Hepatic stellate cell (primary cell): ENCODE measurements around the gene ARHGAP35.
"Not testable (repeated sequence)": the region's sequence is repeated elsewhere in the genome, so short reads cannot be mapped to it uniquely, and the experiment has no call there.

ENCODE experiments used
- DNase-seq: peaks from one replicate; pipeline ENCODE4 v3.0.0; 2011; ENCODE audit warnings: low spot score

Gene ARHGAP35

DNA sequence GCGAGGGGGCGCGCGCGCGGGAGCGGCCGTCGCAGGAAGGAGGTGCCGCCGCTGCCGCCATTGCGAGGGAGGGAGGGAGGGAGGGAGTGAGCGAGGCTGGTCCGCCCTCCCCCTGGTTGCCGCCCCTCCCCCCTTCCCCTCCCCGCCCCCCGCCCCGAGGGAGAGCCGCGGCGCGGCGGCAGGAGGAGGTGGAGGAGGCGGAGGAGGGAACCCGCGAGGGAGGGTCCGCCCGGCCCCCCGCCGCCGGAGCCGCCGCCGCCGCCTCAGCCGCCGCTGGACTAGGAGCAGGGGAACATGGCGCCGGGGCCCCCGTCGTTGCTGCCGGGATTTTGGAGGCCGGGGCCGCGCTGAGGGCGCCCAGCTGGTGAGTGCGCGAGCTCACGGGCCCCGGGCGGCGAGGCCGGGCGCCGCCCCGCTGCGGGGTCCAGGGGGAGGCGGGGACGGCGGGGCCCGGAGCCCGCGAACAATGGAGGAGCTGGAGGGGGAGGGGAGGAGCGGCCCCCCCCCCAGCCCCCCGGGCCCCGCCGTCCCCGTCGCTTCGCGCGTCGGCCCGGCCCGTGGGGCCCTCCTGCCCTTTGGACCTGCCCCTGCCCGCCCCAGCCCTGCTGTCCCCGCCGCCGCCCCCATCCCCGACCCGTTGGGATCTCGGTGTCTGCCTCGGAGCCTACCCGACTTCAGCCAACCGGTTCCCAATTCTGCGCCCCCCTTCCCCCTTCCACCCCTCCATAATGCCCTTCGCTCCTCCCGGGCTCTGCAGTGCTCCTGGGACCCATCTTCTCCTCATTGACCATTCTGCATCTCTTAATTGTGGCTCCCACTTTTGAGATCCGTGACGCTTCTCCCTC is at the start of gene ARHGAP35:
Gene ARHGAP35, plus strand, starts transcription at position 152 of the 845 bp plus-strand sequence. CDS start 57,679 bp downstream, outside the sequence.
- DNase-seq = peak; percentile 87

DNA sequence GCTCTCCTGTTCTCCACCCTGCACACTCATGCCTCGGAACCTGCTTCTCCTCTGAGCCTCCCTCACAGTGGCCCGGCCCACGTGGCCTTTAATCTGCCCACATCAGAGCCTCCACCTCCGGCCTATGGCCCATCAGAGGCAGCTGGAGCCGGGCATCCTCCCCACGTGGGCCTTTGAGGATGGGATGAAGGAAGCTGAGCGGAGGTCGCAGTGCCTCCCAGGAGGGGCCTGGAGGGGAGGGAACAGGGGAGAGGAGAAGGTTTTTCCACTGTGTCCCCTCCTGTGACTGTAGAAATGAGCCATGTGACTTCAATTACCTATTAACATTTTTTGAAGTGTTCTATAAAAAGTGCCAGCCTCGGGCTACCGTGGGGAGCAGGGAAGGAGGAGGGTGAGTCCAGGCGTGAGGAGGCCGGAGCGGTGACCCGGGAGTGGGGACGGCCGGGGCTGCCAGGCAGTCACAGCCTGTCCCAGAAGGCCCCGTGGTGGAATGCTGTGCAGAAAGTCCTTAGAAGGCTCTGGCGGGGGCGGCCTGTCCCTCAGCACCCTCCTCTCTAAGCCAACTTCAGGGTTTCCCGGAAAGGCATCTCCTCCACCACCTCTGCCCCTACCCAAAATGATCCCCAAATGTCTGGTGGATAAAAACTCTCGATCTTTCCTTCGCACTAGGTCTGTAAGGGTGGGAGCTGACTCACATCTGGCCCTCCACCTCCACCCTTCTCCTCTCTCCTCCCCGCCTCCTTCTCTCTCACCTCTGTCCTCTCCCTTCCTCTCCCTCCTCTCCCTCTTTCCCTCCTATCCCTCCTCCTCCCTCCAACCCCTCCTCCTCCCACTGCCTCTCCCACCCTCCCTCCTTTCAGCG is 47.6 kb upstream of the ARHGAP35 start:
- DNase-seq = no peak

- peak; percentile 47 for DNase-seq
Measured at GRCh38 chr19:46813839-46814358, 46.9 kb upstream of the ARHGAP35 start.

DNA sequence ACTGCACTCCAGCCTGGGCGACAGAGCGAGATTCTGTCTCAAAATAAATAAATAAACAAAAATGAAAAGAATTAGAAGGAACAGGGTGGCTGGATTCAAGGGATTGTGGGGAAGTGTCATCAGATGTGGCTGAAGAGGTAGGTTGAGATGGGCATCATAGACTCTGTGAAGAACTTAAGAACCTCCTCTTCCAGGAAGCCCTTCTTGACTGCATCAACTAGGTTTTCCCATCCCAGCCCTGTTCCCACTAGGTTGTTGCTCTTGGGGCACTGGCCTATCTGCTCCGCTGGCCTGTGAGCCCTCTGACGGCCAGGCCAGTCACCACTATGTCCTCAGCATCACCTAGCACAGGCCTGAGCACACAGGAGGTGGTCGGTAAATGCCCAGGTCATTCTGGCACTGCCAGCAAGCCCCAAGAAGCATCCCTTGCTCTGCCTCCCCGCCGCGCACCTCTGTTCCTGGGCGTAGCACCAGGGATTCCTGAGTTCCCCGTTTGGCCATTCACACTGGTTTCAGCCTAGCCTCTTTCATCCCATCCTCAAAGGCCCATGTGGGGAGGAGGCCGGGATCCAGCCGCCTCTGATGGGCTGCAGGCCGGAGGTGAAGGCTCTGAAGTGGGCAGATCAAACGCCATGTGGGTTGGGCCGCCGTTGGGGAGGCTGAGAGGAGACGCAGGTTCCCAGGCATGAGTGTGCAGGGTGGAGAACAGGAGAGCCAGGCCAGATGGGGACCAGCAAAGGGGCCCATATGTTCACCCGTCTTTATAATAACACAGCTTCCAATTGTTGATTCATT is 44.8 kb upstream of the ARHGAP35 start:
- no peak for DNase-seq

- DNase-seq = no peak
Measured at GRCh38 chr19:46818812-46819211, 42.0 kb upstream of the ARHGAP35 start.

- DNase-seq = no peak
Measured at GRCh38 chr19:46821512-46822409, 39.0 kb upstream of the ARHGAP35 start.

DNA sequence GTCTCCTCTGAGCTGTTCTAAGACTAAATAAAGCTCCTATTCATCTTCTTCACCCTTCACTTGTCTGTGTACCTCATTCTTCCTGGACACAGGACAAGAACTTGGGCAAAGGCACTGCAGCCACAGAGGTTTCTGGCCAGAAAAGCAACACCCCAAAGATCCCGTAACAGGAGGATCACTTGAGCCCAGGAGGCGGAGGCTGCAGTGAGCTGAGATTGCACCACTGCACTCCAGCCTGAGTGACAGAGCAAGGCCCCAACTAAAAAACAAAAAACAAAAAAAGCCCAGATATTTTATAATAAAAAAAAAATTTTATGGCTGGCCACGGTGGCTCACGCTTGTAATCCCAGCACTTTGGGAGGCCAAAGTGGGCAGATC is 38.4 kb upstream of the ARHGAP35 start:
- not testable (repeated sequence) for DNase-seq

DNA sequence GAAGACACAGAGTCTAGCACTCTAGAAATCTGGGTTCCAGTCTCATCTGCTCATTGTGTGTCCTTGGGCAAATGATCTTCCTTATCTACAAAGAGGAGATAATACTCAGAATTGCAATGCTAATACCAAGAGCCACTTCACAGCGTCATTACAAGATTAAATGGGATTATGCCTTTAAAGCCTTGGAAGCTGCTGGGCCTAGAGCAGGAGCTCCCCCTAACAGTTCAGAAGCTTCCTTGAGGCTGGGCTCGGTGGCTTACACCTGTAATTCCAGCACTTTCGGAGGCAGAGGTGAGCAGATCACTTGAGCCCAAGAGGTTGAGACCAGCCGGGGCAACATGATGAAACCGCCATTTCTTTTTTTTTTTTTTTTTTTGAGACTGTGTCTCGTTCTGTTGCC is 37.7 kb upstream of the ARHGAP35 start:
- no peak for DNase-seq

GRCh38 chr19:46824890-46825730 is 35.7 kb upstream of the ARHGAP35 start:
- DNase-seq = no peak

DNA sequence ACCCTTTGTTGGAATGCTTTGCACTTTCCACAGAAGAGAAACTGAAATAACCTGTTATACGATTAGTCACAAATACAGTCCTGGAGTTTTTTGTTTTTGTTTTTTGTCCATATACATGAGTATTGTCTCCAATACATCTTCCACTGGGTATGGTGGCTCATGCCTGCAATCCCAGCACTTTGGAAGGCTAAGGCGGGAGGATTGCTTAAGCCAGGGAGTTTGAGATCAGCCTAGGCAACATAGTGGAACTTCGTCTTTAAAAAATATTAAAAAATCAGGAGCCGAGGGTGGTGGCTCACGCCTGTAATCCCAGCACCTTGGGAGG is 35.1 kb upstream of the ARHGAP35 start:
- no peak for DNase-seq

DNA sequence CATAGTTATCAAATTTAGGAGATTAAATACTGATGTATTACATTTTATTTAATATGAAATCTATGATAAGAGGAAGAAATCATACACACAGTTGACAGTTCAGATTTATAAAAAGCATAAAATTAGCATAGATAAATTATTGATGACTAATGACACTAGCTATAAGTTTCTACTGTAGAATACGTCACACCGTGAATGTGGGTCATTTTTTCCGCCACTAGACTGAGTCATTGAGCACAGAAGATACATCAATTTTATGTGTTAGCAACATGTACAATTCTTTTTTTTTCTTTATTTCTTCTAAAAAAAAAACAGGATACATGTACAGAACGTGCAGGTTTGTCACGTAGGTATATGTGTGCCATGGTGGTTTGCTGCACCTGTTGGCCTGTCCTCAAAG is 32.3 kb upstream of the ARHGAP35 start:
- DNase-seq = no peak

DNA sequence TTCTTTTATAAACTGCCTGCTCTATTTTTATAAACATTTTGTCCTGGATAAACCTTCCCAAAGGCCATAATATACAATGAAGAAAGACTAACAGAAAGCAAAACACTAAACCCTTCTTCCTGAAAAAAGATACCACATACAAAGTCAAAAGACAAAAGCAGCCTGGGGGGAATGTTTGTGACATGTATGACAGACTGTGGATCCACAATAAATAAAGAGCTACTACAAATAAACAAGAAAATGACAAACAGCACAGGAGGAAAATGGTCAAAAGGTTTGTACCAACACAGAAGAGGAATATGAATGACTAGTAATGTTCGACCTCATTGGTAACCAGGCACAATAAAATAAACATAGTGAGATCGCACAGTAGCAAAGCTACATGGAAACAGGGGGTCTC is 29.9 kb upstream of the ARHGAP35 start:
- no peak for DNase-seq

- no peak for DNase-seq
Measured at GRCh38 chr19:46834121-46834520, 26.7 kb upstream of the ARHGAP35 start.

GRCh38 chr19:46834984-46835383 is 25.8 kb upstream of the ARHGAP35 start:
- DNase-seq = no peak

DNA sequence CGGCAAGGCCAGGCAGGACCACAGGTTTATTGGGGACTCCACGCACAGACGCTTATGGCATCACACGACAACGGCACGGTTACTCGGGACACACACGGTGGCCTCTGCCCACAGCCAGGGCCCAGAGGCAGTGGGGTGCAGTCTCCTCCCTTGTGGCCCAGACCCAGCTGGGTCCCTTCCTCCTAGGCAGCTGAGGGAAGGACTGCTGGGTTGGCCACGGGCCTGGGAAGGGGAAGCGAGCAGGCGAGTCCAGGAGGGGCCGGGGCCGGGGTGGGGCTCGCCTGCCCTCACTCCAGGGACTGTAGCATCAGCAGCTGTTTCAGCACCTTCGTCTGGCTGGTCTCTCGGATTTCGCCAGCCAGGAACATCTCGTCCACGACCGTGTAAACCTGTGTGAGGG is 22.6 kb upstream of the ARHGAP35 start:
- no peak for DNase-seq

DNA sequence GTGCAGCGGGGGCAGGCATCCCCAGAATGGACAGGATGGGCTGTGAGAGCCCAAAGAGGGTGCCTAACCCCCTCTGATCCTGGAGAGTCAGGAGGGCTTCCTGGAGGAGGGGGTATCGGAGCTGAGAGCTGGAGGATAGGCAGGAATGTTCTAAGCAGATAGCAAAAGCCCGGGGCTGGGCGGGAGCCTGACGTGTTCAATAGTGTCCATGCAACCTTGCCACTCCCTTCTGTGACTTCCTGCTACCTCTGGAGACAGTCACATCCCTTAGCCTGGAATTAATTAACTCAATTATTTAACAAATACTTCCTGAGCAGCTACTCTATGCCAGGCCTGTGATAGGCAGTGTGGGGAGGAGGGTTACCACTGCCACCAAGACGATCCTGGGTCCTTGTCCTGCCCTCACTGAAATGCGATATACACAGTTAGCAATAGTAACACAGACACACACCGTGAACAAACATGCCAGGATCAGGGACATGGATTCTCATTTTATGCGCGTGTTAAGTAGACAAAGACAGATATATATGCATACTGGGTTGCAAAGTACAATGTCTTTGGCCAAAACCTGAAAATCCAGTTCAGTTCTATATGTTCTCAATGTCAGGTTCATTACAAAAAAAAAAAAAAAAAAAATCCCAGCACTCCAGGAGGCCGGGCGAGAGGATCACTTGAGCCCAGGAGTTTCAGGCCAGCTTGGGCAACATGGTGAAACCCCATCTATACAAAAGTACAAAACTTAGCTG is 20.9 kb upstream of the ARHGAP35 start:
- DNase-seq = no peak

DNA sequence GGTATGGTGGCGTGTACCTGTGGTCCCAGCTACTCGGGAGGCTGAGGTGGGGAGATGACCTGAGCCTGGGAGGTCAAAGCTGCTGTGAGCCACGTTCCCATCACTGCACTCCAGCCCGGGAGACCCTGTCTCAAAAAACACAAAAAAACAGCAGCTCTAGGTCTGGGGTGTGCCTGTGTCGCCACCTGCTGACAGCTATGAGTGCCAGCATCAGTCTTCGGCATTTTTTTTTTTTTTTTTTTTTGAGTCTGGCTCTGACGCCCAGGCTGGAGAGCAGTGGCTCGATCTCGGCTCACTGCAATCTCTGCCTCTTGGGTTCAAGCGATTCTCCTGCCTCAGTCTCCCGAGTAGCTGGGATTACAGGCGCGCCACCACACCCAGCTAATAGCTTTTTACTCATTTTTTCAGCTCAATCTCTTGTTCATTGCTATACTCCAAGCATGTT is 20.3 kb upstream of the ARHGAP35 start:
- peak; percentile 49 for DNase-seq

DNA sequence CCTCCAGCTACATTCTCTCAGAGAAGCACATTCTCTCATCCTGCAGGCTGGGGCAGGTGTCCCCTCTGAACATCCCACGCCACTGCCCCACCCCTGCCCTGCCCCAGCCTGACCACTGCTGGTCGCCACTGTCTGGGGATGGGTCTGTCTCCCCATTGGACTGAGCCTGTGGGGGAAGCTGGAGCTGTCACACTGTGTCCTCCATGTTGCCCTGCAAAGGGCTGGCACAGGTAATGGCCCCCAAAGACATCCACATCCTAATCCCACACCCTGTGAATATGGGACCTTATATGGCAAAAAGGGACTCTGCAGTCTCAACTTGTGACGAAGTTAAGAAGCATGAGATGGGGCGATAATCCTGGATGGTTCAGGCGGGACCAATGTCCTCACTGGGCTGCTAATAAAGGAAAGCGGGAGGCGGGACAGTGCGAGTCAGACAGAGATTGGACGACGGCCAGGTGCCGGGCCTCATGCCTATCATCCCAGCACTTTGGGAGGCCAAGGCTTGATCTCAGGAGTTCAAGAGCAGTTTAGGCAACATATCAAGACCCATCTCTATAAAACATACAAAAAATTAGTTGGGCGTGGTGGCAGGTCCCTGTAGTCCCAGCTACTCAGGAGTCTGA is 19.2 kb upstream of the ARHGAP35 start:
- peak; percentile 86 for DNase-seq

DNA sequence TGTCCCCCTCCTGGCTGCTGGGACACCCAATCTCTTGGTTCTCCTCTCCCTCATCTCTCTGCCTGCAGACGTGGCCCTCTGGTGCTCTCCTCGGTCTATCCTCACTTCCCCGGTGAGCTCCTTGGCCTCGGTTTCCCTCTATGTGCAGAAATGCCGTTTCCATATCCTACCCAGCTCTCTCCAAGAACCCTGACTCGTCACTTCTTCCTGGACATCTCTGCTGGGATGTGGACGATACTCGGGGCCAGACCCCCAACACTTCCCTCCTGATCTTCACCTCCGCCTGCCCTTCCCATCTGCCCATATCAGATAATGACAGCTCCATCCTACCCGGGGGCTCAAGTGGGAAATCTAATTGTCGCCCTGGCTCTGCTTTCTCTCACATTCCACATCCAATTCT is 18.0 kb upstream of the ARHGAP35 start:
- no peak for DNase-seq
